GM12892 (cell line): ENCODE results near the gene PSMA6.

Experiments
- POLR2A ChIP-seq: IDR thresholded peaks from 2 replicates; pipeline ENCODE4 v1.6.1; 2011; ENCODE audit warnings: low read depth, low read length, control low read depth
- POLR2AphosphoS5 ChIP-seq: IDR thresholded peaks from 2 replicates; pipeline ENCODE4 v1.6.1; 2011; ENCODE audit warnings: low read depth, low read length, control low read depth
- TAF1 ChIP-seq: IDR thresholded peaks from 2 replicates; pipeline ENCODE4 v1.6.1; 2011; ENCODE audit warnings: low read depth, mild to moderate bottlenecking, control low read depth, low read length, borderline replicate concordance

- TF ChIP-seq TAF1 (no peak), POLR2A (no peak), POLR2AphosphoS5 (no peak)
Measured at GRCh38 chr14:35351497-35351896, 59.3 kb downstream of the PSMA6 start.
